Fibroblast of lung (primary cell): Measurements from ENCODE around the gene TRIM72. TPM values are rescaled to one million over a fixed set of nuclear protein-coding genes. Genes with fewer than 3 reads are reported as not detected.

Experiments used
- DNase-seq, 2 donors: peaks; one replicate each; pipeline versions ENCODE4 v3.0.0 to v3.0.0-alpha.2; 2010; ENCODE audit warnings: low read depth in 2 of 2
- H2AFZ ChIP-seq: 2 replicates; pipeline ENCODE4 v1.5.1; 2012; ENCODE audit warnings: low read length, control low read depth, inconsistent platforms
- H3K27ac ChIP-seq: 2 replicates; pipeline ENCODE4 v1.5.1; 2011; ENCODE audit warnings: low read length, control low read depth; ENCODE audit not compliant: insufficient read depth
- H3K27me3 ChIP-seq: 2 replicates; pipeline ENCODE4 v1.5.1; 2011; ENCODE audit warnings: mild to moderate bottlenecking, low read length; ENCODE audit not compliant: control insufficient read depth, insufficient read depth
- H3K36me3 ChIP-seq: 2 replicates; pipeline ENCODE4 v1.5.1; 2011; ENCODE audit warnings: low read length; ENCODE audit not compliant: control insufficient read depth, insufficient read depth
- H3K4me1 ChIP-seq: 2 replicates; pipeline ENCODE4 v1.5.1; 2011; ENCODE audit warnings: low read length; ENCODE audit not compliant: control insufficient read depth, insufficient read depth; ENCODE audit errors: extremely low read depth
- H3K4me2 ChIP-seq: 2 replicates; pipeline ENCODE4 v1.5.1; 2011; ENCODE audit warnings: low read length, control low read depth; ENCODE audit not compliant: insufficient read depth; ENCODE audit errors: extremely low read depth
- H3K4me3 ChIP-seq, 4 experiments: fragments of 200-600 bp in 1 of 4; sonication (generic) in 1 of 4; replicated peaks in 1 of 4; 2 replicates each; pipeline ENCODE4 v1.5.1; 2011 to 2016; ENCODE audit warnings: low read length in 4 of 4, low read depth in 3 of 4, mild to moderate bottlenecking in 3 of 4, control low read depth in 2 of 4, inconsistent platforms in 1 of 4, mixed read lengths in 1 of 4; ENCODE audit not compliant: insufficient read depth in 1 of 4; ENCODE audit errors: control extremely low read depth in 1 of 4
- H3K79me2 ChIP-seq: 2 replicates; pipeline ENCODE4 v1.5.1; 2012; ENCODE audit warnings: mild to moderate bottlenecking, low read length, inconsistent platforms; ENCODE audit not compliant: control insufficient read depth, insufficient read depth
- H3K9ac ChIP-seq: 2 replicates; pipeline ENCODE4 v1.5.1; 2011; ENCODE audit warnings: mild to moderate bottlenecking, low read length, control low read depth; ENCODE audit not compliant: insufficient read depth
- H3K9me3 ChIP-seq: 2 replicates; pipeline ENCODE4 v1.5.1; 2012; ENCODE audit warnings: low read depth, low read length; ENCODE audit not compliant: control insufficient read depth, insufficient read depth
- H4K20me1 ChIP-seq: 2 replicates; pipeline ENCODE4 v1.5.1; 2011; ENCODE audit warnings: low read length; ENCODE audit not compliant: control insufficient read depth, insufficient read depth; ENCODE audit errors: extremely low read depth
- CTCF ChIP-seq, 2 donors: IDR thresholded peaks in 1 of 2; conservative IDR thresholded peaks in 1 of 2; 1 replicate in 1 of 2; 2 replicates in 1 of 2; pipeline ENCODE4 v1.5.1; 2011 to 2012; ENCODE audit warnings: low read length in 2 of 2, control low read depth in 1 of 2, inconsistent platforms in 1 of 2, low read depth in 1 of 2, mild to moderate bottlenecking in 1 of 2
- EZH2 ChIP-seq: IDR thresholded peaks from 2 replicates; pipeline ENCODE4 v1.5.1; 2012; ENCODE audit warnings: low read length, control low read depth, mild to moderate bottlenecking; ENCODE audit errors: missing control alignments
- polyA plus RNA-seq, 2 donors: library from polyadenylated mRNA; depleted of rRNA in 1 of 2; stranded (reverse) in 1 of 2; unstranded in 1 of 2; fragments of >200 nt; gene quantifications; 2 replicates each; pipeline ENCODE4 v1.2.1, GENCODE V29; 2011 to 2012; ENCODE audit warnings: missing spikeins in 1 of 2
- total RNA-seq: library from RNA; depleted of rRNA; stranded (reverse); fragments of >200 nt; gene quantifications from 2 replicates; pipeline ENCODE4 v1.2.1, GENCODE V29; 2014

TRIM72 gene
- total and polyA plus RNA-seq, 2 donors (not counting 1 experiment from before 2014, with no cell fraction given) = not detected

DNA sequence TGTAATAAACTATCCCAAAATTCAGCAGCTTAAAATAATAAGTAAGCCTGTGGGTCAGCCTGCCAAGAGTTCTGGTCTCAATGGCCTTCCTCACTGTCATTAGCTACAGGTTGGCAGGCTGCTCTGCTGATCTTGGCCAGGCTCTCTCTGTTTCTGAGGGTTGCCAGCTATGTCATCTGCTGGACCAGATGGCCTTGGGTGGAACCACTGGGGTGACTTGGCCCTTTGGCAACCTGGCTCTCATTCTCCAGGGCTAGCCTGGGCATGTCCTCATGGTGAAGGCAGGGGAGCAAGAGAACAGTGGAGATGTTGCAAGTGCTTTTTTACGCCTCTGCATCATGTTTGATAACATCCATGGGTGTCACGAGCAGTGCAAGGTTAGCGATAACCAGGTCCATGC is 59.8 kb downstream of the TRIM72 start:
- Histone ChIP-seq H3K4me3 (no peak overlapping the region), H4K20me1 (no peaks in the 10 kb centered on the region), H3K9me3 (no peaks in the 10 kb centered on the region), H3K4me1 (no peaks in the 10 kb centered on the region), H3K9ac (no peak overlapping the region), H3K27me3 (no peaks in the 10 kb centered on the region), H3K4me2 (no peak overlapping the region), H3K36me3 (no peaks in the 10 kb centered on the region), H3K27ac (no peak overlapping the region), H2AFZ (no peak overlapping the region), H3K79me2 (no peaks in the 10 kb centered on the region)
- no peak for DNase-seq
- TF ChIP-seq CTCF (conservative IDR thresholded peaks at IDR 0.05 in 1 of 2, IDR thresholded peaks at IDR 0.05 in 1 of 2; ENCODE audit: low read depth in 1 of 2, low read length in 2 of 2) (no peak), EZH2 (no peak)

DNA sequence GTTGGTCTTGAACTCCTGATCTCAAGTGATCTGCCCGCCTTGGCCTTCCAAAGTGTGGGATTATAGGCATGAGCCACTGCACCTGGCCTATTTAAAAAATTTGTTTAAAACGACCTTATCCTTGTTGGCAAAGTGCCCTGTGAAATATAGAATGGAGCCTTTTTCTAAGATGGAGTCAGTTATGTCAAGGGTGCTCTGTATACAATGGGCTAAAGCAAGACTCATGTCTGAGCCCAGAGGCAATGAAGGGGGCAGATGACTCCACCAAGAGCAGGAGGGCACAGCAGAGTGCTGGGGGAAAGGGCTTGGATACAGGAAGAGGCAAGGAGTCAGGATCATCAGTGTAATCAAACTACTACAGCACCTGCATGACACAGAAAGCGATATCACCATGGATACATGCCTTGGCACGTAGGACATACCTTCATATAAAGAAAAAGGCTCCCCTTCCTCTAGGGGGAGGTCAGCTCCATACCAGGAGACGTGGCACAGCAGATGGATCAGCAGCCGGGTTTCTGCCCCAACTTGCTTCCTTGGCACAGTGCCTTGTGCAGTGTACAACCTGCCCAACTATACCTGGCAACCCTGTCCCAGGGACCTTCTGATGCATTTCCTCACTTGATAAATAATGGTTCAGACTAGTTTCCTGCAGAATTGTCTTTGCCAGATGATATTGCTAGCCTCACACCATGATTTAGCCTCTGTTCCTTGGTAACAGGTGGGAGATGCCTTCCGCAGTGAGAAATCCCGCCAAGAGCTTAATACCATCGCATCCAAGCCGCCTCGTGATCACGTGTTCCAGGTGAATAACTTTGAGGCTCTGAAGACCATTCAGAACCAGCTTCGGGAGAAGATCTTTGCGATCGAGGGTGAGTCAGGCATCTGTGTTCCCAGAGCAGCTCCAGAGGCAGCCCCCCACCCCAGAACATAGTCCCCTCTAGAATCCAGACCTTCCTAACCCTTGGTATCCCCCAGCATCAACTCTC is 61.2 kb downstream of the TRIM72 start:
- H3K36me3 ChIP-seq = no peaks in the 10 kb centered on the region
- no peaks in the 10 kb centered on the region for H3K9me3 ChIP-seq
- no peaks in the 10 kb centered on the region for H3K4me1 ChIP-seq
- H3K4me3 ChIP-seq = no peak overlapping the region
- no peak for DNase-seq
- H3K27me3 ChIP-seq = no peaks in the 10 kb centered on the region
- TF ChIP-seq CTCF (conservative IDR thresholded peaks at IDR 0.05 in 1 of 2, IDR thresholded peaks at IDR 0.05 in 1 of 2; ENCODE audit: low read depth in 1 of 2, low read length in 2 of 2) = no peak
- no peak for TF ChIP-seq EZH2
- no peaks in the 10 kb centered on the region for H3K79me2 ChIP-seq
- H3K9ac ChIP-seq = no peak overlapping the region
- no peaks in the 10 kb centered on the region for H4K20me1 ChIP-seq
- H3K4me2 ChIP-seq = no peak overlapping the region
- no peak overlapping the region for H3K27ac ChIP-seq
- H2AFZ ChIP-seq = no peak overlapping the region

GRCh38 chr16:31276600-31276999 is 62.7 kb downstream of the TRIM72 start:
- Histone ChIP-seq H3K9ac (no peak overlapping the region), H3K9me3 (no peaks in the 10 kb centered on the region), H3K4me3 (no peak overlapping the region), H3K4me2 (no peak overlapping the region), H4K20me1 (no peaks in the 10 kb centered on the region), H3K36me3 (no peaks in the 10 kb centered on the region), H2AFZ (no peak overlapping the region), H3K79me2 (no peaks in the 10 kb centered on the region), H3K4me1 (no peaks in the 10 kb centered on the region), H3K27me3 (no peaks in the 10 kb centered on the region), H3K27ac (no peak overlapping the region)
- DNase-seq = no peak
- TF ChIP-seq CTCF (conservative IDR thresholded peaks at IDR 0.05 in 1 of 2, IDR thresholded peaks at IDR 0.05 in 1 of 2; ENCODE audit: low read depth in 1 of 2, low read length in 2 of 2) (no peak), EZH2 (no peak)
